Mammary epithelial cell (primary cell): Measurements from ENCODE around the gene AMT.

Source experiments
- EZH2 ChIP-seq: IDR thresholded peaks from 2 replicates; pipeline ENCODE4 v1.6.1; 2012; ENCODE audit warnings: low read length, inconsistent platforms, borderline replicate concordance
- TF ChIP-seq, protein P1 (sequence below), 2 donors: IDR thresholded peaks in 1 of 2; conservative IDR thresholded peaks in 1 of 2; 2 replicates each; pipeline ENCODE4 v1.5.1; 2011 to 2012; ENCODE audit warnings: inconsistent platforms in 2 of 2, low read length in 2 of 2, mild to moderate bottlenecking in 2 of 2, control low read depth in 1 of 2, low read depth in 1 of 2; ENCODE audit not compliant: insufficient read depth in 1 of 2; ENCODE audit errors: extremely low read depth in 1 of 2

DNA sequence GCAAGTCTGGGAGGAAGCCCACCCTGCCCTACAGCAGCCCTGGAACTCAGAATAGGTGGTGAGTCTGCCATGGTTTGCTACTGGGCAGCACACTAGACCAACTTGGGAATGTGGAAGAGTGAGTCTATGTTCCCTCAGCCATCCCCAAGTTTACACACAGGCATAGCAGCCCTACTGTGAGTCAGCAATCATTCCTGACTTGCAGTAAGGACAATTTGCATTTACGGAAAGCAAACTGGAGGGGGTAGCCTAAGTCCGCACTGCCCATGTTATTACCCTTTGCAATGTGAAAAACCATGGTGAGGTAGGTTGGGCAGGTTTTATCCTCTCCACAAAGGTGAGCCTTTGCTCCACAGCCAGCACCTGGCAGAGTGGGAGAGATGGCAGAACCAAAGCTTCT, 5.4 kb downstream of the AMT start:
- TF ChIP-seq, protein P1, sequence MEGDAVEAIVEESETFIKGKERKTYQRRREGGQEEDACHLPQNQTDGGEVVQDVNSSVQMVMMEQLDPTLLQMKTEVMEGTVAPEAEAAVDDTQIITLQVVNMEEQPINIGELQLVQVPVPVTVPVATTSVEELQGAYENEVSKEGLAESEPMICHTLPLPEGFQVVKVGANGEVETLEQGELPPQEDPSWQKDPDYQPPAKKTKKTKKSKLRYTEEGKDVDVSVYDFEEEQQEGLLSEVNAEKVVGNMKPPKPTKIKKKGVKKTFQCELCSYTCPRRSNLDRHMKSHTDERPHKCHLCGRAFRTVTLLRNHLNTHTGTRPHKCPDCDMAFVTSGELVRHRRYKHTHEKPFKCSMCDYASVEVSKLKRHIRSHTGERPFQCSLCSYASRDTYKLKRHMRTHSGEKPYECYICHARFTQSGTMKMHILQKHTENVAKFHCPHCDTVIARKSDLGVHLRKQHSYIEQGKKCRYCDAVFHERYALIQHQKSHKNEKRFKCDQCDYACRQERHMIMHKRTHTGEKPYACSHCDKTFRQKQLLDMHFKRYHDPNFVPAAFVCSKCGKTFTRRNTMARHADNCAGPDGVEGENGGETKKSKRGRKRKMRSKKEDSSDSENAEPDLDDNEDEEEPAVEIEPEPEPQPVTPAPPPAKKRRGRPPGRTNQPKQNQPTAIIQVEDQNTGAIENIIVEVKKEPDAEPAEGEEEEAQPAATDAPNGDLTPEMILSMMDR (conservative IDR thresholded peaks at IDR 0.05 in 1 of 2, IDR thresholded peaks at IDR 0.05 in 1 of 2; ENCODE audit: extremely low read depth in 1 of 2, insufficient read depth in 1 of 2, low read depth in 1 of 2, low read length in 2 of 2) = no peak
- no peak for TF ChIP-seq EZH2
